ENCODE data around the gene RAPGEF2. TPM values are rescaled to one million over a fixed set of nuclear protein-coding genes. Genes with fewer than 3 reads are reported as not detected.

The RAPGEF2 gene
- polyA plus RNA-seq, 1 donor (not counting 4 experiments of a cell fraction or from before 2014, with no cell fraction given), result 23.8 TPM

- peaks cover 1% of the 10 kb centered on the region for H3K79me2 ChIP-seq (ENCODE audit: control insufficient read depth, insufficient read depth, low read length)
- DNase-seq (ENCODE audit: low read depth, low spot score) (no peak), FAIRE-seq (no peak)
- H3K9me1 ChIP-seq (ENCODE audit: control insufficient read depth, extremely low read depth, insufficient read depth, low read length), result no peaks in the 10 kb centered on the region
- H3K4me3 ChIP-seq (ENCODE audit: control insufficient read depth in 2 of 3, extremely low read depth in 1 of 3, insufficient read depth in 2 of 3, low read depth in 1 of 3, low read length in 3 of 3), result no peak overlapping the region
- H3K36me3 ChIP-seq (ENCODE audit: control insufficient read depth in 2 of 2, extremely low read depth in 1 of 2, insufficient read depth in 2 of 2, low read length in 2 of 2), result peaks cover 0 to 2% of the 10 kb centered on the region in 2 experiments
- dilution Hi-C loops (cut with MboI; ENCODE audit: extremely low pct_ligation_motif_present, low sequenced_read_pairs), result no loop called here
- H3K27me3 ChIP-seq (ENCODE audit: control insufficient read depth, extremely low read depth, insufficient read depth, low read length), result no peaks in the 10 kb centered on the region
- TF ChIP-seq EZH2 (IDR thresholded peaks at IDR 0.05; ENCODE audit: low read length) (no peak), CTCF (optimal IDR thresholded peaks at IDR 0.05 in 1 of 3, IDR thresholded peaks at IDR 0.05 in 1 of 3, conservative IDR thresholded peaks at IDR 0.05 in 1 of 3; ENCODE audit: extremely low read depth in 1 of 3, insufficient read depth in 2 of 3, low read length in 3 of 3) (no peak)
- no peaks in the 10 kb centered on the region for H3K4me1 ChIP-seq (ENCODE audit: control insufficient read depth, extremely low read depth, insufficient read depth, low read length)
- no peak overlapping the region for H3K4me2 ChIP-seq (ENCODE audit: control insufficient read depth, extremely low read depth, insufficient read depth, low read depth, low read length)
- no peak overlapping the region for H3K9ac ChIP-seq (ENCODE audit: control insufficient read depth, extremely low read depth, insufficient read depth, low read length)
- H3K27ac ChIP-seq (ENCODE audit: control insufficient read depth, insufficient read depth, low read length), result no peak overlapping the region
- H3K9me3 ChIP-seq (ENCODE audit: control insufficient read depth, low read depth, low read length), result no peaks in the 10 kb centered on the region
- no peak overlapping the region for H2AFZ ChIP-seq (ENCODE audit: control insufficient read depth, low read length)
- H4K20me1 ChIP-seq (ENCODE audit: control insufficient read depth, extremely low read depth, insufficient read depth, low read length), result no peaks in the 10 kb centered on the region
Observed at GRCh38 chr4:159199826-159200225, 96.9 kb downstream of the RAPGEF2 start.

- Histone ChIP-seq H3K4me3 (ENCODE audit: control insufficient read depth in 2 of 3, extremely low read depth in 1 of 3, insufficient read depth in 2 of 3, low read depth in 1 of 3, low read length in 3 of 3) (no peak overlapping the region), H4K20me1 (ENCODE audit: control insufficient read depth, extremely low read depth, insufficient read depth, low read length) (no peaks in the 10 kb centered on the region), H3K9me3 (ENCODE audit: control insufficient read depth, low read depth, low read length) (no peaks in the 10 kb centered on the region), H3K4me2 (ENCODE audit: control insufficient read depth, extremely low read depth, insufficient read depth, low read depth, low read length) (no peak overlapping the region), H2AFZ (ENCODE audit: control insufficient read depth, low read length) (no peak overlapping the region), H3K36me3 (ENCODE audit: control insufficient read depth in 2 of 2, extremely low read depth in 1 of 2, insufficient read depth in 2 of 2, low read length in 2 of 2) (no peaks in the 10 kb centered on the region), H3K27ac (ENCODE audit: control insufficient read depth, insufficient read depth, low read length) (no peak overlapping the region), H3K27me3 (ENCODE audit: control insufficient read depth, extremely low read depth, insufficient read depth, low read length) (no peaks in the 10 kb centered on the region), H3K9me1 (ENCODE audit: control insufficient read depth, extremely low read depth, insufficient read depth, low read length) (no peaks in the 10 kb centered on the region), H3K4me1 (ENCODE audit: control insufficient read depth, extremely low read depth, insufficient read depth, low read length) (peaks cover under 1% of the 10 kb centered on the region), H3K9ac (ENCODE audit: control insufficient read depth, extremely low read depth, insufficient read depth, low read length) (no peak overlapping the region), H3K79me2 (ENCODE audit: control insufficient read depth, insufficient read depth, low read length) (peaks cover 6% of the 10 kb centered on the region)
- TF ChIP-seq CTCF (optimal IDR thresholded peaks at IDR 0.05 in 1 of 3, IDR thresholded peaks at IDR 0.05 in 1 of 3, conservative IDR thresholded peaks at IDR 0.05 in 1 of 3; ENCODE audit: extremely low read depth in 1 of 3, insufficient read depth in 2 of 3, low read length in 3 of 3), result no peak
- TF ChIP-seq EZH2 (IDR thresholded peaks at IDR 0.05; ENCODE audit: low read length), result no peak
- dilution Hi-C loops (cut with MboI; ENCODE audit: extremely low pct_ligation_motif_present, low sequenced_read_pairs), result no loop called here
- FAIRE-seq (no peak), DNase-seq (ENCODE audit: low read depth, low spot score) (no peak)
Observed at GRCh38 chr4:159201168-159201567, 98.3 kb downstream of the RAPGEF2 start.

Data from keratinocyte (primary cell).